HepG2 (cell line): Measurements from ENCODE around the gene LRRC10B. TPM values are rescaled to one million over a fixed set of nuclear protein-coding genes. Genes with fewer than 3 reads are reported as not detected.
A peak's percentile ranks its signal among the peaks of the same experiment; 100 is the strongest.

Experiments
- ATAC-seq: fragments of 200-7000 bp; cut with Tn5 transposase; 3 replicates; pipeline ENCODE4 v1.9.1; 2020; ENCODE audit warnings: mild to moderate bottlenecking, moderate library complexity
- BruUV-seq: library from RNA; stranded (reverse); fragments of 400-500 nt; replicated peaks from 2 replicates; lab custom pipeline; 2021; lab: Mats Ljungman, UMichigan
- CTCF ChIA-PET: fragments of 300-600 bp; formaldehyde crosslinking; extraction: SDS; loops from one replicate; lab custom pipeline; 2021; ENCODE audit warnings: low total read pairs, inconsistent platforms, low intra/inter-chr PET ratio; lab: Yijun Ruan, JAX
- POLR2A ChIA-PET: fragments of 350-600 bp; sonication (Branson Sonifier 250); formaldehyde crosslinking; loops from one replicate; lab custom pipeline; 2020; ENCODE audit warnings: antibody characterized with exemption, inconsistent platforms; lab: Yijun Ruan, JAX
- DNase-seq: peaks from one replicate; pipeline ENCODE4 v3.0.0-alpha.2; 2015; ENCODE audit warnings: low spot score
- FAIRE-seq: peaks from 3 replicates; lab custom pipeline; 2011; peaks lifted over from hg19 to GRCh38; lab: Jason Lieb, UNC
- H2AFZ ChIP-seq: one replicate; pipeline ENCODE4 v1.6.1; 2011; ENCODE audit warnings: low read length, inconsistent platforms
- H3K27ac ChIP-seq: fragments of 300-600 bp; 3 replicates; pipeline ENCODE4 v1.8.0; 2011; ENCODE audit warnings: mixed run types, mild to moderate bottlenecking, mixed read lengths, low read length, inconsistent platforms; ENCODE audit not compliant: insufficient read depth; ENCODE audit errors: extremely low read length
- H3K27me3 ChIP-seq, 2 experiments: fragments of 200-600 bp in 1 of 2; 2 replicates in 1 of 2; 3 replicates in 1 of 2; pipeline versions ENCODE4 v1.6.0 to v1.8.0; 2011; ENCODE audit warnings: low read length in 2 of 2, mild to moderate bottlenecking in 2 of 2, moderate library complexity in 2 of 2, inconsistent platforms in 1 of 2; ENCODE audit not compliant: insufficient read depth in 2 of 2, control insufficient read depth in 1 of 2
- H3K36me3 ChIP-seq, 2 experiments: fragments of 200-600 bp in 1 of 2; replicated peaks in 1 of 2; 2 replicates in 1 of 2; 3 replicates in 1 of 2; pipeline versions ENCODE4 v1.5.1 to v1.8.0; 2011; ENCODE audit warnings: low read length in 2 of 2, inconsistent platforms in 1 of 2; ENCODE audit not compliant: insufficient read depth in 2 of 2, control insufficient read depth in 1 of 2
- H3K4me1 ChIP-seq: 2 replicates; pipeline ENCODE4 v1.5.1; 2012; ENCODE audit warnings: low read length, inconsistent platforms; ENCODE audit not compliant: insufficient read depth
- H3K4me2 ChIP-seq: 2 replicates; pipeline ENCODE4 v1.6.0; 2011; ENCODE audit warnings: low read depth, low read length, inconsistent platforms
- H3K4me3 ChIP-seq, 3 experiments: fragments of 200-600 bp in 1 of 3; sonication (generic), shearing (Covaris generic) in 1 of 3; replicated peaks in 1 of 3; 2 replicates each; pipeline ENCODE4 v1.5.1; 2011 to 2016; ENCODE audit warnings: low read length in 3 of 3, inconsistent platforms in 2 of 3, low read depth in 2 of 3, mild to moderate bottlenecking in 2 of 3, control low read depth in 1 of 3, mixed read lengths in 1 of 3; ENCODE audit not compliant: insufficient read depth in 1 of 3
- H3K79me2 ChIP-seq: one replicate; pipeline ENCODE4 v1.6.1; 2011; ENCODE audit warnings: low read length, inconsistent platforms; ENCODE audit not compliant: insufficient read depth
- H3K9ac ChIP-seq: 2 replicates; pipeline ENCODE4 v1.6.0; 2011; ENCODE audit warnings: mild to moderate bottlenecking, low read depth, low read length, inconsistent platforms; ENCODE audit not compliant: insufficient read depth
- H3K9me3 ChIP-seq: 2 replicates; pipeline ENCODE4 v1.5.1; 2012; ENCODE audit warnings: mild to moderate bottlenecking, low read length
- H4K20me1 ChIP-seq: 2 replicates; pipeline ENCODE4 v1.6.0; 2011; ENCODE audit warnings: inconsistent platforms, mild to moderate bottlenecking, low read length, moderate library complexity; ENCODE audit not compliant: insufficient read depth
- ATF7 ChIP-seq, 2 experiments: fragments of 450-650 bp in 1 of 2; sonication (generic) in 1 of 2; formaldehyde crosslinking in 1 of 2; IDR thresholded peaks; 2 replicates each; pipeline versions ENCODE4 v1.4.0 to v1.6.1; 2016 to 2020; ENCODE audit warnings: antibody characterized with exemption in 1 of 2, mild to moderate bottlenecking in 1 of 2, missing genetic modification reagents in 1 of 2
- CREB1 ChIP-seq, 2 experiments: fragments of 450-650 bp in 1 of 2; IDR thresholded peaks; 2 replicates each; pipeline ENCODE4 v1.6.1; 2016 to 2017; ENCODE audit warnings: control low read depth in 1 of 2, mild to moderate bottlenecking in 1 of 2, missing compliant biosample characterization in 1 of 2, missing genetic modification characterization in 1 of 2
- ETV6 ChIP-seq: sonication (generic); formaldehyde crosslinking; conservative IDR thresholded peaks from 2 replicates; pipeline ENCODE4 v1.4.0; 2020; ENCODE audit warnings: missing genetic modification reagents
- FIP1L1 ChIP-seq: fragments of 200-400 bp; formaldehyde crosslinking; IDR thresholded peaks from 2 replicates; pipeline ENCODE4 v1.6.1; 2018; ENCODE audit warnings: low read depth, mild to moderate bottlenecking, low read length, moderate library complexity, borderline replicate concordance; ENCODE audit not compliant: insufficient read depth
- NFKB2 ChIP-seq: sonication (generic); formaldehyde crosslinking; IDR thresholded peaks from 2 replicates; pipeline ENCODE4 v1.4.0; 2020; ENCODE audit warnings: missing genetic modification reagents, borderline replicate concordance
- SMARCE1 ChIP-seq: fragments of 450-650 bp; IDR thresholded peaks from 2 replicates; pipeline ENCODE4 v1.6.1; 2017; ENCODE audit warnings: borderline replicate concordance
- ZBED4 ChIP-seq: sonication (generic); formaldehyde crosslinking; IDR thresholded peaks from 2 replicates; pipeline ENCODE4 v1.4.0; 2020; ENCODE audit warnings: missing genetic modification reagents, borderline replicate concordance
- ZNF337 ChIP-seq: sonication (generic); formaldehyde crosslinking; IDR thresholded peaks from 2 replicates; pipeline ENCODE4 v1.5.1; 2020; ENCODE audit warnings: missing genetic modification reagents, low read depth, mild to moderate bottlenecking, borderline replicate concordance
- ZNF598 ChIP-seq: sonication (generic); formaldehyde crosslinking; IDR thresholded peaks from 2 replicates; pipeline ENCODE4 v1.5.1; 2020; ENCODE audit warnings: mild to moderate bottlenecking, missing genetic modification reagents, borderline replicate concordance
- WGBS: methylation state at CpG from one replicate; pipeline ENCODE4 v1.1.6; 2017; ENCODE audit warnings: low lambda C conversion rate; 5-methylcytosine and 5-hydroxymethylcytosine counted together
- in situ Hi-C: cut with HindIII; loops from 2 replicates; pipeline ENCODE4 v1.10.0; 2017; ENCODE audit warnings: low pct_unique_long_range_greater_than_20kb; ENCODE audit not compliant: extremely low pct_ligation_motif_present
- intact Hi-C: fragments of 100-400 bp; cut with micrococcal nuclease; formaldehyde crosslinking; loops from one replicate; pipeline ENCODE4 v1.10.0; 2022; ENCODE audit not compliant: unreplicated experiment
- polyA plus RNA-seq, 8 experiments: library from polyadenylated mRNA; depleted of rRNA in 3 of 8; stranded (reverse) in 7 of 8; unstranded in 1 of 8; fragments of >200 nt; fragmentation: Illumina TruSeq in 4 of 8; extraction: Trizol in 4 of 8; gene quantifications; 2 replicates each; pipeline versions ENCODE4 v1.2.1 to v1.2.3, GENCODE V29; 2011 to 2016; ENCODE audit warnings: low read depth in 4 of 8, missing spikeins in 1 of 8, mixed read lengths in 1 of 8; ENCODE audit not compliant: insufficient read depth in 1 of 8
- total RNA-seq, 5 experiments: library from RNA; depleted of rRNA; stranded (reverse); fragments of >200 nt; fragmentation: Illumina TruSeq; extraction: Trizol; gene quantifications; 2 replicates each; pipeline ENCODE4 v1.2.3, GENCODE V29; 2016; ENCODE audit warnings: low read depth in 1 of 5
- TF ChIP-seq, protein P1 (sequence below): fragments of 450-650 bp; IDR thresholded peaks from 2 replicates; pipeline ENCODE4 v1.6.1; 2016

The LRRC10B gene
- total and polyA plus RNA-seq, 2 of the 13 experiments (the other 11 are each of a cell fraction or from before 2014, with no cell fraction given), result not detected

DNA sequence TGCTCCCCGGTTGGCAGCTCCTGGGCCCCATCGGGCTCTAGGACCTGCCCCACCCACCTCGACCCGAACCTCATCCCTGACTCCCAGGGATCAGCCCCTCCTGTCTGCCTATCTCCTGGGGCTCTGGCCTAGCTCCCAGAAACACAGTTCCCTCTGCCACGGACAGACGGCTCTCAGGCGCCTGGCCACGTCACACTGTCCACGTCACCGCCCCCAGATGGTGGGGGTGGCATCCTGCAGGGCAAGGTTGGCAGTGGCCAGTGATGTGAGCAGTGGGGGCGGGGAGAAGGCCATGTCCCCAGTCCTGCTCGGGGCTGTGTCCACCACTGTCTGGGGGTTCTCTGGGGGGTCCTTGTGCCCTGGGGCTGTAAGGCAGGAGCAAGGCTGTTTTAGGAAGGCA, 43.1 kb downstream of the LRRC10B start:
- Histone ChIP-seq H3K9ac (no peak overlapping the region), H3K4me2 (no peak overlapping the region), H3K79me2 (no peaks in the 10 kb centered on the region), H3K9me3 (no peaks in the 10 kb centered on the region), H2AFZ (no peak overlapping the region), H3K4me3 (no peak overlapping the region), H3K27me3 (peaks cover 0 to 1% of the 10 kb centered on the region in 2 experiments; a peak in 1 of 5 replicates), H3K36me3 (no peaks in the 10 kb centered on the region), H4K20me1 (no peaks in the 10 kb centered on the region), H3K4me1 (0 out of 2 replicates have a peak, but pooled peaks cover 7% of the 10 kb centered on the region), H3K27ac (no peak overlapping the region)
- ATAC-seq (no peak), DNase-seq (no peak), FAIRE-seq (no peak)
- ChIA-PET POLR2A (no interaction called here), CTCF (no interaction called here)
- TF ChIP-seq ZNF598 (CRISPR knock-in tag) (no peak), ZNF337 (CRISPR knock-in tag) (no peak), ETV6 (no peak), SMARCE1 (no peak), FIP1L1 (no peak), CREB1 (IDR thresholded peaks at IDR 0.05) (peak; percentile 73), CREB1 (CRISPR knock-in tag; IDR thresholded peaks at IDR 0.05) (no peak)
- no TSS peak for BruUV-seq
- in situ Hi-C loops, result no loop called here
- intact Hi-C loops, result no loop called here
- WGBS, result 39% methylated on average over 5 of the region's 12 CpGs

DNA sequence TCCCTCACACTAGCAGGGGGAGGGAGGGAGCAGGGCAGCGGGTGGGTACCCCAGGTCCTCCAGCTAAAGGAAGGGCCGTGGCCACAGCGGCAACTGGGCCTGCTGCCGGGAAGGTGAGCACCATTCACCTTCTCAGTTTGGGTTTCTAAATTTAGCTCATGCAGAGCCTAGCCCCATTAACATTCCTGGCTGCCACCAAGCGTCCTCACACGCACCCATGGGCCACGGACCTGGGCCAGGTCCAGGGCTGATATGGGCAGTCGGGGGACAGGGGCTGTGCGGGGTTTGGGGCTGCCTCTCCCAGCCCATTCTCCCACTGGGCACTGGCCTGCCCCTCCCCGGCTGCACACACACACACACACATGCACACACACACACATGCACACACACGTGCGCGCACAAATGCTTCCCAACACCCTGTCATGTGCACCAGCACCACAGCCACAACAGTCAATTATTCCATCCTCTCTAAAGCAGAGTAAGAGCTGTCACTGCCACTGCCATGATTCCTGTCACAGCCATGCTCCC, 43.6 kb downstream of the LRRC10B start:
- no peak for DNase-seq
- H3K36me3 ChIP-seq, result no peaks in the 10 kb centered on the region
- ChIA-PET POLR2A (no interaction called here), CTCF (no interaction called here)
- intact Hi-C loops, result no loop called here
- H3K27ac ChIP-seq, result no peak overlapping the region
- H2AFZ ChIP-seq, result no peak overlapping the region
- no peak overlapping the region for H3K4me2 ChIP-seq
- H3K4me3 ChIP-seq, result no peak overlapping the region
- H3K9ac ChIP-seq, result no peak overlapping the region
- FAIRE-seq, result no peak
- ATAC-seq, result no peak
- H3K79me2 ChIP-seq, result no peaks in the 10 kb centered on the region
- no peaks in the 10 kb centered on the region for H3K9me3 ChIP-seq
- in situ Hi-C loops, result no loop called here
- no peaks in the 10 kb centered on the region for H4K20me1 ChIP-seq
- H3K27me3 ChIP-seq, result peaks cover 0 to 1% of the 10 kb centered on the region in 2 experiments; a peak in 1 of 5 replicates
- H3K4me1 ChIP-seq, result 0 out of 2 replicates have a peak, but pooled peaks cover 7% of the 10 kb centered on the region
- BruUV-seq, result no TSS peak
- 100% methylated on average over 3 of the region's 13 CpGs for WGBS
- TF ChIP-seq ZBED4 (CRISPR knock-in tag) (no peak), ATF7 (IDR thresholded peaks at IDR 0.05) (no peak), ATF7 (CRISPR knock-in tag; IDR thresholded peaks at IDR 0.05) (no peak), NFKB2 (CRISPR knock-in tag) (no peak)
- TF ChIP-seq, protein P1, sequence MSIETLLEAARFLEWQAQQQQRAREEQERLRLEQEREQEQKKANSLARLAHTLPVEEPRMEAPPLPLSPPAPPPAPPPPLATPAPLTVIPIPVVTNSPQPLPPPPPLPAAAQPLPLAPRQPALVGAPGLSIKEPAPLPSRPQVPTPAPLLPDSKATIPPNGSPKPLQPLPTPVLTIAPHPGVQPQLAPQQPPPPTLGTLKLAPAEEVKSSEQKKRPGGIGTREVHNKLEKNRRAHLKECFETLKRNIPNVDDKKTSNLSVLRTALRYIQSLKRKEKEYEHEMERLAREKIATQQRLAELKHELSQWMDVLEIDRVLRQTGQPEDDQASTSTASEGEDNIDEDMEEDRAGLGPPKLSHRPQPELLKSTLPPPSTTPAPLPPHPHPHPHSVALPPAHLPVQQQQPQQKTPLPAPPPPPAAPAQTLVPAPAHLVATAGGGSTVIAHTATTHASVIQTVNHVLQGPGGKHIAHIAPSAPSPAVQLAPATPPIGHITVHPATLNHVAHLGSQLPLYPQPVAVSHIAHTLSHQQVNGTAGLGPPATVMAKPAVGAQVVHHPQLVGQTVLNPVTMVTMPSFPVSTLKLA, result peak; percentile 28; the same call in 1 of the 2 replicates
- TF ChIP-seq, all 625 proteins: peak for 1
